Stimulated activated naive CD8-positive, alpha-beta T cell treated with anti-CD3 and anti-CD28 coated beads, Interleukin-15, amount 100 ng/mL, for 72 hours (primary cell): Measurements from ENCODE around the gene NFS1.
"Not testable (repeated sequence)": the region's sequence is repeated elsewhere in the genome, so short reads cannot be mapped to it uniquely, and the experiment has no call there.

Source experiments
- ATAC-seq: fragments of 150-1000 bp; cut with Tn5 transposase; 2 replicates; pipeline ENCODE4 v1.10.0; 2021; ENCODE audit warnings: mild to moderate bottlenecking, moderate library complexity
- DNase-seq, 2 donors: peaks; one replicate each; pipeline ENCODE4 v3.0.0; 2021 to 2022
- H3K27ac Mint-ChIP-seq, 2 donors: one replicate each; pipeline ENCODE4 v1.8.0; 2022; ENCODE audit warnings: mild to moderate bottlenecking in 2 of 2, mixed read lengths in 2 of 2, moderate library complexity in 2 of 2
- H3K27me3 Mint-ChIP-seq: one replicate; pipeline ENCODE4 v1.8.0; 2022; ENCODE audit warnings: mixed read lengths
- H3K4me1 Mint-ChIP-seq: one replicate; pipeline ENCODE4 v1.8.0; 2022; ENCODE audit warnings: mild to moderate bottlenecking, mixed read lengths
- H3K4me3 Mint-ChIP-seq, 2 donors: one replicate each; pipeline ENCODE4 v1.8.0; 2022; ENCODE audit warnings: mild to moderate bottlenecking in 2 of 2, mixed read lengths in 2 of 2, moderate library complexity in 1 of 2
- H3K9me3 Mint-ChIP-seq, 2 donors: one replicate each; pipeline ENCODE4 v1.8.0; 2022; ENCODE audit warnings: mixed read lengths in 2 of 2

Gene NFS1

DNA sequence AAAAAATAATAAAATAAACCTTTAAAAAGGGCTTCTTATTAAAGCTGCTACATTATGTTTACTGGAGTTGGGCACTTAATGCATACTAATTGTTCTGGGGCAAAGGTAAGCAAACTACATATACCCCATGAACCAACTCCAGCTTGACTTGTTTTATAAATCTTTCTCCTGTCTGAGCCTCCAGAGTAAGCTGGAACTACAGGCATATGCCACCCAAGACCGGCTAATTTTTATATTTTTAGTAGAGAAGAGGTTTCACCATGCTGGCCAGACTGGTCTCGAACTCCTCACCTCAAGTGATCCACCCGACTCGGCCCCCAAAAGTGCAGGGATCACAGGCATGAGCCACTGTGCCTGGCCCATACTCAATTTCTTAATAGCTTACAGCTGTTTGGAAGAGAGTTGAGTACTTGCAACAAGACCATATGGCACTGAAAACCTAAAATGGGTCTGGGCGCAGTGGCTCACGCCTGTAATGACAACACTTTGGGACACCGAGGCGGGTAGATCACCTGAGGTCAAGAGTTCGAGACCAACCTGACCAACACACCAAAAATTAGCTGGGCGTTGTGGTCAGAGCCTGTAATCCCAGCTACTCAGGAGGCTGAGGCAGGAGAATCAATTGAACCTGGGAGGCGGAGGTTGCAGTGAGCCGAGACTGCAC lies 20.0 kb upstream of the NFS1 start:
- H3K4me3 Mint-ChIP-seq, result no peak overlapping the region

DNA sequence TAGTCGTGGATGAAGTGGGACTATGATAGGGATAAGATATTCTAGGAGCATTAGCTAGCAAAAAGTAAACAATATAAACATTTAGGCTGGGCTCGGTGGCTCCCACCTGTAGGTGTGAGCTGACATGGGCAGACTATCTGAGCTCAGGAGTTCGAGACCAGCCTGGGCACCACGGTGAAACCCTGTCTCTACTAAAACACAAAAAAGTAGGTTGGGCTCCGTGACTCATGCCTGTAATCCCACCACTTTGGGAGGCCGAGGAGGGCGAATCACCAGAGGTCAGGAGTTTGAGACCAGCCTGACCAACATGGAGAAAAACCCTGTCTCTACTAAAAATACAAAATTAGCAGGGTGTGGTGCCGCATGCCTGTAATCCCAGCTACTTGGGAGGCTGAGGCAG lies 19.2 kb upstream of the NFS1 start:
- not testable (repeated sequence) for ATAC-seq, DNase-seq, H3K4me3 Mint-ChIP-seq, H3K9me3 Mint-ChIP-seq, H3K27me3 Mint-ChIP-seq
- H3K27ac Mint-ChIP-seq, result peak overlapping the region in 1 of 2 donors; percentile 19
- peaks cover 67% of the 10 kb centered on the region for H3K4me1 Mint-ChIP-seq

More for the DNA sequence above, 20.0 kb upstream of the NFS1 start:
- ATAC-seq (no peak), DNase-seq (no peak)
- Mint-ChIP-seq H3K4me1 (peaks cover 63% of the 10 kb centered on the region), H3K27me3 (no peaks in the 10 kb centered on the region), H3K9me3 (no peaks in the 10 kb centered on the region), H3K27ac (peak overlapping the region in 1 of 2 donors; percentile 54)

GRCh38 chr20:35716330-35716729 lies 17.2 kb upstream of the NFS1 start:
- DNase-seq (no peak), ATAC-seq (no peak)
- Mint-ChIP-seq H3K27me3 (no peaks in the 10 kb centered on the region), H3K4me1 (peaks cover 64% of the 10 kb centered on the region), H3K9me3 (no peaks in the 10 kb centered on the region), H3K4me3 (no peak overlapping the region), H3K27ac (no peak overlapping the region)

GRCh38 chr20:35715652-35716051 lies 16.5 kb upstream of the NFS1 start:
- Mint-ChIP-seq H3K4me1 (peaks cover 66% of the 10 kb centered on the region), H3K4me3 (no peak overlapping the region), H3K9me3 (no peaks in the 10 kb centered on the region), H3K27ac (peak overlapping the region in 1 of 2 donors; percentile 11), H3K27me3 (no peaks in the 10 kb centered on the region)
- no peak for ATAC-seq
- no peak for DNase-seq

DNA sequence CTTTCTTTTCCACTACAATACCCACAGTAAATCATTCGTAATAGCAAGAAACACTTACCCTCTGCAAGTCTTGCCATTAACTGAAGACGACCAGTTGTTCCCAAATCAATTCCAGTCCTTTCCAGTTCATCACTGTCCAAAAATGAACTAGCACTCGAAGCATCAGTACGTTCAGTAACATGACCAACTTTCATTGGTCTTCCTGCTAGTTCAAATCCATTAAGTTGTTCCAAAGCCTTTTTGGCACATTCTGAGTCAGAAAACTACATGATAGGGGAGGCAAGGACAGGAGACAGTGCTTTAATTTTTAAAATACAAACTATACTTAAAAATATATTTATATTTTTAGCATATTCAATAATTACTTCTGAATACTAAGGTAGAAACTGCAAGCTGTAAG lies 15.0 kb upstream of the NFS1 start:
- DNase-seq, result no peak
- ATAC-seq, result no peak
- Mint-ChIP-seq H3K27ac (no peak overlapping the region), H3K4me3 (peak overlapping the region in 1 of 2 donors; percentile 14), H3K4me1 (peaks cover 68% of the 10 kb centered on the region), H3K9me3 (no peaks in the 10 kb centered on the region), H3K27me3 (no peaks in the 10 kb centered on the region)

- Mint-ChIP-seq H3K27ac (peak overlapping the region; percentile 13 to 59), H3K4me1 (peaks cover 69% of the 10 kb centered on the region), H3K4me3 (peak overlapping the region; percentile 1 to 50)
- DNase-seq, H3K9me3 Mint-ChIP-seq, H3K27me3 Mint-ChIP-seq, ATAC-seq: not testable (repeated sequence)
Measured at GRCh38 chr20:35713120-35713519, 14.0 kb upstream of the NFS1 start.

- ATAC-seq (peak; percentile 94), DNase-seq (no peak)
- no peaks in the 10 kb centered on the region for H3K9me3 Mint-ChIP-seq
- H3K27ac Mint-ChIP-seq, result peak overlapping the region; percentile 80 to 82
- peaks cover 66% of the 10 kb centered on the region for H3K4me1 Mint-ChIP-seq
- H3K4me3 Mint-ChIP-seq, result peak overlapping the region; percentile 33 to 51
- H3K27me3 Mint-ChIP-seq, result no peaks in the 10 kb centered on the region
Measured at GRCh38 chr20:35711588-35712209, 12.5 kb upstream of the NFS1 start.

DNA sequence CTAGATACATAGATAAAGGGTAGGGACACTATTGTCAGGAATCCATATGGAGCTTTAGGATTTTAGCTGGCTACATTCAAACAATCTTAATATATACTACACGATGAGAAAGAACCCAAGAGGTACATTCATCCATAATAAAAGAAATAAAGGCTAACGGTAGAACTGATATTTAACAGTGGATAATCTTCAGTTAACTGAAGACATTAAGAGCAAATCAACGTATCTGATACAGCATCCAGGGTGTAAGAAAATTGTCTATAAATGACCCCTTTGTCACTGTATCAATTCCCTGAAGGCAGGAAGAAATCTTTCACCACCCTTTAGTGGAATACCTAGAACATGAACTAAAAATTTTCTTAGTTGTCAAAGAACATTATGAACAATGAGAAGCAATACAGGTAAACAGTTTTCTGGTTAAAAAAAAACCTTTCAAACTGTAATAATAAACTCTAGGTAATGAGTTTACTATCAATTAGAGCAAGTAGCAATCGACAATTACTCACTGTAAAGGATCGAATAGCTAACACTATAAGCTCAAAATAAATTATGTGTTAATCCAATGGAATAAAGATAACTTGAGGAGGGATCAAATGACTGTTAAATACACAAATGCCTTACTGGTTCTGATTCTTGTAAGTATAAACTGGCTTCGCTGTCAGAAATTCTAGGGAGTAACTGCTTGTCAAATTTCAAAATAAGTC lies 11.9 kb upstream of the NFS1 start:
- H3K9me3 Mint-ChIP-seq, result no peaks in the 10 kb centered on the region
- peak overlapping the region; percentile 33 to 51 for H3K4me3 Mint-ChIP-seq
- peak overlapping the region; percentile 42 to 82 for H3K27ac Mint-ChIP-seq
- no peak for DNase-seq
- no peaks in the 10 kb centered on the region for H3K27me3 Mint-ChIP-seq
- peaks cover 61% of the 10 kb centered on the region for H3K4me1 Mint-ChIP-seq
- no peak for ATAC-seq

DNA sequence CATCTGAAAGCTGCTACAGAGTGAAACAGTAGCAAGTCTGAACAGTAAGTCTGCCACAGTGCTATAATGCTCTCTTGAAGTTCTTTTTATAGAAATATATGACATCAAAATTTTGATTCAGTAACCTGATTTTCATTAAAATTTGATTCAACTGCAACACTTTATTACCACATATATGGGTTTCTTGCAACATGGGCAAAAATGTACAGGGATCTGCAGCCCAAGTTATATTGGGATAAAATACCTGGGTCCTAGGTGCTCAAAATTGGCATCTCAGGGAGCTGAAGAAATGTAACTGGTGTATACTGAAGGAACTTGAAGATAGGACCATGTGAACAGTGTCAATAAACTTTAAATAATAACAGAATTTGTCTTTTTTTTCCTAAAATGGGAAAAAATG lies 10.9 kb upstream of the NFS1 start:
- Mint-ChIP-seq H3K27me3 (no peaks in the 10 kb centered on the region), H3K4me3 (no peak overlapping the region), H3K4me1 (peaks cover 51% of the 10 kb centered on the region), H3K27ac (no peak overlapping the region), H3K9me3 (no peaks in the 10 kb centered on the region)
- no peak for DNase-seq
- ATAC-seq, result no peak

DNA sequence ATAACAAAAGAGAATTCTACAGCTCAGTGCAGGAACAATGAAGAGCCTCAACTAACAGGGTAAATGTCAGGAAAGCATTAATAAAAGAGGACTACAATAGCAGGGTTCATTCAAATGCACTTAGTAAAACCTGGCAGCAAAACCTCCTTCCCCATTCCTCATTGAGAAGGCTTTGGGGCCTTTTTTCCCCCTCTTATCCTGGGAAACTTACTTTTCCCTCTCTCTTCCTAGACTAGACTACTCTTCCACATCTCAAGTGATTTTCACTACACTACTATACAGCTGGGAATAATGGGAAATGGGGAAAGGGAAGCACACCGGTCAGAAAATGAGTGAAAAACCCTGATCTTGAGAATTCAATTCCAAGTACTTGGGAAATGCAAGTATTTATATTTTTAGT lies 10.1 kb upstream of the NFS1 start:
- H3K4me3 Mint-ChIP-seq, result no peak overlapping the region
- no peak for DNase-seq
- H3K27me3 Mint-ChIP-seq, result no peaks in the 10 kb centered on the region
- no peaks in the 10 kb centered on the region for H3K9me3 Mint-ChIP-seq
- ATAC-seq, result no peak
- H3K27ac Mint-ChIP-seq, result no peak overlapping the region
- peaks cover 46% of the 10 kb centered on the region for H3K4me1 Mint-ChIP-seq

GRCh38 chr20:35708502-35708901 lies 9.3 kb upstream of the NFS1 start:
- Mint-ChIP-seq H3K27ac (no peak overlapping the region), H3K4me3 (no peak overlapping the region), H3K27me3 (no peaks in the 10 kb centered on the region), H3K9me3 (no peaks in the 10 kb centered on the region), H3K4me1 (peaks cover 43% of the 10 kb centered on the region)
- DNase-seq (no peak), ATAC-seq (no peak)

GRCh38 chr20:35706591-35707529 lies 7.7 kb upstream of the NFS1 start:
- H3K9me3 Mint-ChIP-seq, result not testable (repeated sequence)

GRCh38 chr20:35705894-35706293 lies 6.7 kb upstream of the NFS1 start:
- peaks cover 42% of the 10 kb centered on the region for H3K4me1 Mint-ChIP-seq
- not testable (repeated sequence) for ATAC-seq, H3K27me3 Mint-ChIP-seq, H3K27ac Mint-ChIP-seq, H3K4me3 Mint-ChIP-seq, DNase-seq, H3K9me3 Mint-ChIP-seq

More at GRCh38 chr20:35706591-35707529, 7.7 kb upstream of the NFS1 start:
- not testable (repeated sequence) for H3K27me3 Mint-ChIP-seq, ATAC-seq, DNase-seq, H3K27ac Mint-ChIP-seq, H3K4me3 Mint-ChIP-seq
- H3K4me1 Mint-ChIP-seq, result peaks cover 42% of the 10 kb centered on the region

DNA sequence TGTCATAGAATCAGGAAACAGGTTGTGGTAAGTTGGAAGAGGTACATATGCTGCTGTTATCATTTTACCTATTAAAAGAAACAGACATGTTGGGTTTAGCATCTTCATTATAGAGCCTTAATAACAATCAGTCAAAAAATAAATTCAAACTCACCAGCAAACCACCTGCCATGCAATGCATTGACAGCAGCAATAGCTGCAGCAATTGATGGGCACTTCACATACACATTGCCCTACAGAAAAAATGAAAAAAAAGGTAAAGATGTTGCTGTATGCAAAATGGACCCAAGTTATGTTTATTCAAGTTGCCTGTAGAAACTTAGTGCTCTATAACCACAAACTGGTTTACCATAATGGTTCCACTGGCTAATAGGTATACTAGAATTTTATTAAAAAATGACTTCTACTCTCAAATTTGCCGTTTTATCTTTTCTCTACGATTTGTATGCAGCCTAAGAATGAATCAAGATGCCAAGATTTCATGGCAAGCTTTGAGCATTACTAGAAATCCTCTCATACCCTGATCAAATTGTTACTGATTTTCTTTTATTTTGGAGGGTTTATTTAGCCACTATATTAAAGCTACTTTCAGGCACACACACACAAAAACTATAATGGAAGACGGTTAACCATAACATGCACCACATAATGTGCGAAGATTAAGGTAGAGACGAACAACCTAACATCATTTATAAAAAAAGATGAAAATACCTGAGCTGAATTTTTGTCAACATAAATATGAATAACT lies 5.5 kb upstream of the NFS1 start:
- Mint-ChIP-seq H3K4me1 (peaks cover 44% of the 10 kb centered on the region), H3K4me3 (no peak overlapping the region), H3K27me3 (no peaks in the 10 kb centered on the region), H3K27ac (peak overlapping the region in 1 of 2 donors; percentile 56), H3K9me3 (no peaks in the 10 kb centered on the region)
- ATAC-seq (no peak), DNase-seq (no peak)
